Muscle of arm (tissue), 12 donors: ENCODE results near the gene RCAN2. TPM values are rescaled to one million over a fixed set of nuclear protein-coding genes. Genes with fewer than 3 reads are reported as not detected.
"Not testable (repeated sequence)": the region's sequence is repeated elsewhere in the genome, so short reads cannot be mapped to it uniquely, and the experiment has no call there.

ENCODE experiments used
- DNase-seq: peaks from one replicate; pipeline ENCODE4 v3.0.0-alpha.2; 2013
- polyA plus RNA-seq, 12 donors: library from polyadenylated mRNA; unstranded; fragments of 120-200 nt; gene quantifications; one replicate each; pipeline ENCODE4 v1.2.1, GENCODE V29; 2013; ENCODE audit not compliant: insufficient read length in 12 of 12

RCAN2 gene
- polyA plus RNA-seq, 12 donors = 4.6 to 8.2 (median 6.9) TPM; not detected in 1

DNA sequence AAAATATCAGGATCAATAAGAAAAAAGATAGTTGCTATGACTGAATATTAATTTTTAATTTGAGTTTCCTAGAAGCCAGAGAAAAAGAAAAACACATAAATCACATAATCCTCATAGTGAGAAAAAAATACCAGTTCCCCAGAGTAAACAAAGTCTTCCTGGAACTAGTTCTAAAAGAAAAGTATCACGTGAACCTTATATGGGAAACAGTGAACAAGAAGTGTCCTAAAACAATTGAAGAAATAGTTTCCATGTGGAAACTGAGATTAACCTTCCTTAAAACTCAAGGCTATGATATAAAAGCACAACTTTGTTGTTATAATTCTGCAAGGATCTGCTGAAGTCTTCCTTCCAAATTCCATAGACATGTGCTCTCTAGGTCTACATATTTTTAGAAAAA lies 50.6 kb downstream of the RCAN2 start:
- DNase-seq = no peak

DNA sequence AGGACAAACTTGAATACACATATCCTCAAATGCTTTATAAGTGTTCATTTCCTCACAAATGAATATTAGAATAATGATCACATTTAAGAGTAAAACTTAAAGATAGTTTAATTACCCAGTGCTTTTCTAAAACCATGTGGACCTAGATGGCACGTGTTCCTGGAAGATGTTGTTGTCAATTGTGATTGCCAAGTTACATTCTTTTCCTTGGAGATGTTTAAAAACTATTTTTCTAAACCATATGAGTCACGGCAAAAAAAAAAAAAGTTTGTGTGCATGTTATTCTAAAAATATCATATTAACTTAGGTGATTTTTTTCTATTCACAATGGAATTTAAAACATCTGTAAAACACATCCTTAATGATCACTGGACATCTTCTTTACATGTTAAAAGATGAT lies 51.1 kb downstream of the RCAN2 start:
- peak; percentile 35 for DNase-seq

- DNase-seq = no peak
These were observed 53.0 kb downstream of the RCAN2 start for GRCh38 chr6:46438245-46438644.

- no peak for DNase-seq
These were observed 53.5 kb downstream of the RCAN2 start for GRCh38 chr6:46437671-46438221.

DNA sequence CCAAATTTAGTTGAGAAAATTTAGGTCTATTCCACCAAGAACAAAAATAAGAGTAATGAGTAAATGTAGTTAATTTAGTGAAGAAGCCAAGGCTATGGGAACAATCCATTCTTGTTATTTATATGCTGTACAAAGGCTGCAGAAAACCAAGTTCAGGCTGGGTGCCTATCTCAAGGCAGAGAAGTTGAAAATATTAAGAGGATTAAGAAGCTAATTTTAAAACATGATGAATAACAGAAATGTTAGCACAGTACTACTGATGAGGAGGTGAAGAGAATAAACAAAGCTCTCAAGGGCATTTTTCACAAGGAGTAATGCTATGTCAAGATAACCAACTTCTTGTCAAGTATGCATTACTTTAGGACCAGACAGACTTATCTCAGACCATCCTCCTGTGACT lies 68.6 kb downstream of the RCAN2 start:
- no peak for DNase-seq

GRCh38 chr6:46421939-46422338 lies 69.3 kb downstream of the RCAN2 start:
- no peak for DNase-seq

DNA sequence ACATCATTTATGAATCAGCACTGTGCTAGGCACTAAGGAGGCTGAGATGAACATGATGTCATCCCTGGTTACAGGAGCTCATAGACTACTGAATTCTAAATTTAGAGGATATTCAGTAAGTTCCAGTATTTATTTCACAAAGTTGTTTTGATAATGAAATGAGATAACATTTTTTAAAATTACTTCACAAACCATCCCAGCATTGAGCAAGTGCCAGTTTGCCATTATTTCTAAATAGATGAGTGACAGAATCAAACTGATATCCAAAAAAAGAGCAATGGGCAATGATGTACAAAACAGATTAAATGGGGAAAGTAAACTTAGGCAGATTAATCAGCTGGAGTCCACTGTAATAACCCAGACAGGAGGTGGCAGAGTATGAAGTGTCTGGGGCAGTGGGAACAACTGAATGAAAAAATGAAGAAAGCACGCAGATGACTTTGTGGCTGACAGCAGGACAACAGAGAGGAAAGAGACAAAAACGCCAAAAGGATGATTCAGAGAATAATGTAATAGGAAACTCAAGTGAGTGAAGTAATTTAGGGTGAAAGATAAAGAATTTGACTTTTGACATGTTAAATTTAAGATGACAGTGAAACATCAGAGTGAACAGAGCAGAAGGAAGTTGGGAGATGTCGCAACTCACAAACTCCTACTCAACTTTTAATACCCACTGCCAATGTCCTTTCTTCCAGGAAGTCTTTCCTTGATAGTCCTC lies 70.2 kb downstream of the RCAN2 start:
- no peak for DNase-seq

GRCh38 chr6:46419576-46420002 lies 71.7 kb downstream of the RCAN2 start:
- DNase-seq = peak; percentile 75

GRCh38 chr6:46414398-46414797 lies 76.9 kb downstream of the RCAN2 start:
- no peak for DNase-seq

- DNase-seq = no peak
These were observed 78.6 kb downstream of the RCAN2 start for GRCh38 chr6:46412662-46413061.

- no peak for DNase-seq
These were observed 79.6 kb downstream of the RCAN2 start for GRCh38 chr6:46411456-46412197.

DNA sequence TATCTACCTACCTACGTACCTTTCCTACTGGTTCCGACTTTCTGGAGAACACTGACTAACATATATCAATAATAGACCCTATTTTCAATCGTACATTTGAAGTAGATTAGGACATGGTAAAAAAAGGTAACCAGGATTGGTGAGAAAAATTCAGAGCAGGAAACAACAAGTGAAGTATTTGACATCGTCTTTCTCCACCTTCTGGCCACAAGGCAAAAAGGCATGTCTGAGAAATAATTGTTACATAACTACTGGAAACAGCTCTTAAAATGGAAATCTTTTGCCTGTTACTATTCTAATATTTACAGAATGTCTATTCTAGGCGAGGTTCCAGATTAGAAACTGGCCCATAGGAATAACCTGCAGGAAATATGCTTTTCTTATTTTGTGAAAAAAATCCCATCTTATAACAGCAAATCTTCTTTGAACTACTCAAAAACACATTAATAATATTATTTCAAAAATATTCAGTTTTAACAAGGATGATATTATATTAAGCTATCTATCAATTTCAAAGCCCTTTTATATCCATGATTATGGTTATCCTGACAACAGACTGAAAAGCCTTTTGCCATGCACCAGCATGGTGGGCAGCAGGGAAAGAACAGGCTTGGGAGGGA lies 80.8 kb downstream of the RCAN2 start:
- peak; percentile 35 for DNase-seq

GRCh38 chr6:46407776-46408530 lies 83.3 kb downstream of the RCAN2 start:
- DNase-seq = no peak

GRCh38 chr6:46407246-46407645 lies 84.0 kb downstream of the RCAN2 start:
- DNase-seq = peak; percentile 40

DNA sequence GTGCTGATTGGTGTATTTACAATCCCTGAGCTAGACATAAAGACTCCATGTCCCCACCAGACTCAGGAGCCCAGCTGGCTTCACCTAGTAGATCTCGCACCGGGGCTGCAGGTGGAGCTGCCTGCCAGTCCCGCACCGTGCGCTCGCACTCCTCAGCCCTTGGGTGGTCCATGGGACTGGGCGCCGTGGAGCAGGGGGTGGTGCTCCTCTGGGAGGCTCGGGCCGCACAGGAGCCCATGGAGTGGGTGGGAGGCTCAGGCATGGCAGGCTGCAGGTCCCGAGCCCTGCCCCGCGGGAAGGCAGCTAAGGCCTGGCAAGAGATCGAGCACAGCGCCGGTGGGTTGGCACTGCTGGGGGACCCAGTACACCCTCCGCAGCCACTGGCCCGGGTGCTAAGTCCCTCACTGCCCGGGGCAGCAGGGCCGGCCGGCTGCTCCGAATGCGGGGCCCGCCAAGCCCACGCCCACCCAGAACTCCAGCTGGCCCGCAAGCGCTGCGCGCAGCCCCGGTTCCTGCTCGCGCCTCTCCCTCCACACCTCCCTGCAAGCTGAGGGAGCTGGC lies 85.5 kb downstream of the RCAN2 start:
- DNase-seq = not testable (repeated sequence)

DNA sequence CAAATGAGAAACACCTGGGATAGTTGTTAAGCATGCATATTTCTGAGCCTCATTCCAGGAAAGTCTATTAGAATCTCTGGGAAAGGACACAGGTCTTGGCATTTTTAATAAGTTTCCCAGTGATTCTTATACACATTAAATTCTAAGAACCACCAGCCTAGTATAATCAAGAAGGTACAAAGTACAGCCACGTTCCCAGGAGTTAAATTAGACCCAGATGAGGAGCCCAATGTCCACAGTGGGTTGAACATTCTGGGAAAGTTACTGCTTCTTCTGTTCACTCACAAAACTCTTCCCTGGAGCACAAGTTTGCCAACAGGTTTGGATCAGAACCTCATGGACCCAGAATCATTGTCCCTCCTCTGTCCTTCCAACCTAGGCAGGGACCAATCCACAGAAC lies 90.4 kb downstream of the RCAN2 start:
- DNase-seq = no peak

- DNase-seq = no peak
These were observed 95.7 kb downstream of the RCAN2 start for GRCh38 chr6:46395530-46395929.

- DNase-seq = no peak
These were observed 97.3 kb downstream of the RCAN2 start for GRCh38 chr6:46393940-46394337.

GRCh38 chr6:46393161-46393939 lies 97.9 kb downstream of the RCAN2 start:
- DNase-seq = no peak

DNA sequence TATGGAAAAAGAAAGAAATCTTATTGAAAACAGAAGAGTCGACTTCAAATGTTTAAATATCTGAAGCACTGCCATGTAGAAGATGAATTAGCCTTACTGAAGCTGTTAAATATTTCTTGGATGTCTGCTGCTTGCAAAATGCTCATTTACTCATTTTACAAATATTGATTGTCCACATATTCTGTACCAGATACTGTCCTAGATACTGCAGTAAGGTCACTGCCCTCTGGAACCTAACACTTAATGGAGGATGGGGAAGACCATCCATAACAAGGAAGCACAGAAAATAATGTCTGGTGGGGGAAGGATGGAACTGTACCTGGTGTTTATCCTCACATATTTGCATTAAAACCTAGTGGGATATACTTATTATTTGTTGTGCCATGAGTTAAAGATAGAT lies 99.0 kb downstream of the RCAN2 start:
- DNase-seq = no peak
